Panc1 (cell line): ENCODE data around the gene KNDC1. TPM values are rescaled to one million over a fixed set of nuclear protein-coding genes. Genes with fewer than 3 reads are reported as not detected.

Source experiments
- ATAC-seq: fragments of 200-7000 bp; cut with Tn5 transposase; 2 replicates; pipeline ENCODE4 v1.9.1; 2020; ENCODE audit warnings: mild to moderate bottlenecking, moderate library complexity
- BruUV-seq: library from RNA; stranded (reverse); fragments of 400-500 nt; replicated peaks from 2 replicates; lab custom pipeline; 2021; lab: Mats Ljungman, UMichigan
- CTCF ChIA-PET: fragments of 300-600 bp; sonication (Branson Sonifier 250); formaldehyde crosslinking; loops from one replicate; lab custom pipeline; 2022; ENCODE audit warnings: antibody characterized with exemption; lab: Charles Lee
- POLR2A ChIA-PET: fragments of 300-600 bp; sonication (Branson Sonifier 250); formaldehyde crosslinking; loops from one replicate; lab custom pipeline; 2022; ENCODE audit warnings: antibody characterized with exemption; lab: Charles Lee
- DNase-seq: peaks from one replicate; pipeline ENCODE4 v3.0.0-alpha.2; 2010; ENCODE audit warnings: low read depth, low spot score
- H3K27ac ChIP-seq: 2 replicates; pipeline ENCODE4 v1.5.1; 2011; ENCODE audit warnings: mild to moderate bottlenecking, low read length, inconsistent platforms
- H3K27me3 ChIP-seq: fragments of 200-500 bp; sonication (Bioruptor generic); 2 replicates; pipeline ENCODE4 v1.6.0; 2014; ENCODE audit warnings: low read length, inconsistent platforms; ENCODE audit not compliant: control insufficient read depth, insufficient read depth
- H3K36me3 ChIP-seq: fragments of 200-500 bp; sonication (Bioruptor generic); 2 replicates; pipeline ENCODE4 v1.5.1; 2014; ENCODE audit warnings: inconsistent platforms, mild to moderate bottlenecking, low read length, moderate library complexity; ENCODE audit not compliant: control insufficient read depth, insufficient read depth
- H3K4me1 ChIP-seq: 2 replicates; pipeline ENCODE4 v1.5.1; 2011; ENCODE audit warnings: inconsistent platforms, mild to moderate bottlenecking, low read length, moderate library complexity; ENCODE audit not compliant: control insufficient read depth, insufficient read depth
- H3K4me3 ChIP-seq, 2 experiments: 2 replicates each; pipeline ENCODE4 v1.5.1; 2011 to 2012; ENCODE audit warnings: low read depth in 2 of 2, low read length in 2 of 2, mild to moderate bottlenecking in 2 of 2, inconsistent platforms in 1 of 2, moderate library complexity in 1 of 2
- H3K9me3 ChIP-seq: fragments of 200-500 bp; sonication (Bioruptor generic); 2 replicates; pipeline ENCODE4 v1.5.1; 2014; ENCODE audit warnings: low read depth, mild to moderate bottlenecking, inconsistent platforms, low read length, moderate library complexity; ENCODE audit not compliant: control insufficient read depth, insufficient read depth
- POLR2AphosphoS5 ChIP-seq: IDR thresholded peaks from 2 replicates; pipeline ENCODE4 v1.6.1; 2012; ENCODE audit warnings: mild to moderate bottlenecking, low read depth, low read length, moderate library complexity
- SIN3A ChIP-seq: IDR thresholded peaks from 2 replicates; pipeline ENCODE4 v1.6.1; 2012; ENCODE audit warnings: low read depth, mild to moderate bottlenecking, low read length, moderate library complexity, borderline replicate concordance; ENCODE audit not compliant: insufficient read depth
- TCF7L2 ChIP-seq: IDR thresholded peaks from 2 replicates; pipeline ENCODE4 v1.6.1; 2011; ENCODE audit warnings: mild to moderate bottlenecking, low read depth, low read length, inconsistent platforms
- in situ Hi-C: cut with HindIII; loops from 2 replicates; pipeline ENCODE4 v1.10.0; 2016; ENCODE audit warnings: low sequenced_read_pairs, low pct_unique_long_range_greater_than_20kb
- intact Hi-C: fragments of 100-400 bp; cut with micrococcal nuclease; formaldehyde crosslinking; loops from one replicate; pipeline ENCODE4 v1.10.0; 2022; ENCODE audit not compliant: unreplicated experiment
- total RNA-seq: library from RNA; stranded (reverse); gene quantifications from one replicate; pipeline ENCODE4 v1.2.1, GENCODE V29; 2021; ENCODE audit not compliant: unreplicated experiment
- TF ChIP-seq, protein P1 (sequence below): fragments of 450-650 bp; IDR thresholded peaks from 2 replicates; pipeline ENCODE4 v1.5.1; 2017; ENCODE audit warnings: mild to moderate bottlenecking
- TF ChIP-seq, protein P2 (sequence below), 2 experiments: IDR thresholded peaks; 2 replicates each; pipeline ENCODE4 v1.6.1; 2011 to 2012; ENCODE audit warnings: low read depth in 2 of 2, control low read depth in 1 of 2, low read length in 1 of 2, mild to moderate bottlenecking in 1 of 2, moderate library complexity in 1 of 2; ENCODE audit not compliant: insufficient read depth in 1 of 2

The KNDC1 gene
- total RNA-seq, 1 experiment from 2014 or later, result 2.6 TPM

GRCh38 chr10:133154411-133154810 lies 5.6 kb upstream of the KNDC1 start:
- peaks cover 3% of the 10 kb centered on the region for H3K4me1 ChIP-seq
- in situ Hi-C loops, result no loop called here
- no peaks in the 10 kb centered on the region for H3K36me3 ChIP-seq
- TF ChIP-seq, protein P1, sequence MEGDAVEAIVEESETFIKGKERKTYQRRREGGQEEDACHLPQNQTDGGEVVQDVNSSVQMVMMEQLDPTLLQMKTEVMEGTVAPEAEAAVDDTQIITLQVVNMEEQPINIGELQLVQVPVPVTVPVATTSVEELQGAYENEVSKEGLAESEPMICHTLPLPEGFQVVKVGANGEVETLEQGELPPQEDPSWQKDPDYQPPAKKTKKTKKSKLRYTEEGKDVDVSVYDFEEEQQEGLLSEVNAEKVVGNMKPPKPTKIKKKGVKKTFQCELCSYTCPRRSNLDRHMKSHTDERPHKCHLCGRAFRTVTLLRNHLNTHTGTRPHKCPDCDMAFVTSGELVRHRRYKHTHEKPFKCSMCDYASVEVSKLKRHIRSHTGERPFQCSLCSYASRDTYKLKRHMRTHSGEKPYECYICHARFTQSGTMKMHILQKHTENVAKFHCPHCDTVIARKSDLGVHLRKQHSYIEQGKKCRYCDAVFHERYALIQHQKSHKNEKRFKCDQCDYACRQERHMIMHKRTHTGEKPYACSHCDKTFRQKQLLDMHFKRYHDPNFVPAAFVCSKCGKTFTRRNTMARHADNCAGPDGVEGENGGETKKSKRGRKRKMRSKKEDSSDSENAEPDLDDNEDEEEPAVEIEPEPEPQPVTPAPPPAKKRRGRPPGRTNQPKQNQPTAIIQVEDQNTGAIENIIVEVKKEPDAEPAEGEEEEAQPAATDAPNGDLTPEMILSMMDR, result no peak
- TF ChIP-seq POLR2AphosphoS5, result no peak
- no peak for TF ChIP-seq TCF7L2
- TF ChIP-seq, protein P2, sequence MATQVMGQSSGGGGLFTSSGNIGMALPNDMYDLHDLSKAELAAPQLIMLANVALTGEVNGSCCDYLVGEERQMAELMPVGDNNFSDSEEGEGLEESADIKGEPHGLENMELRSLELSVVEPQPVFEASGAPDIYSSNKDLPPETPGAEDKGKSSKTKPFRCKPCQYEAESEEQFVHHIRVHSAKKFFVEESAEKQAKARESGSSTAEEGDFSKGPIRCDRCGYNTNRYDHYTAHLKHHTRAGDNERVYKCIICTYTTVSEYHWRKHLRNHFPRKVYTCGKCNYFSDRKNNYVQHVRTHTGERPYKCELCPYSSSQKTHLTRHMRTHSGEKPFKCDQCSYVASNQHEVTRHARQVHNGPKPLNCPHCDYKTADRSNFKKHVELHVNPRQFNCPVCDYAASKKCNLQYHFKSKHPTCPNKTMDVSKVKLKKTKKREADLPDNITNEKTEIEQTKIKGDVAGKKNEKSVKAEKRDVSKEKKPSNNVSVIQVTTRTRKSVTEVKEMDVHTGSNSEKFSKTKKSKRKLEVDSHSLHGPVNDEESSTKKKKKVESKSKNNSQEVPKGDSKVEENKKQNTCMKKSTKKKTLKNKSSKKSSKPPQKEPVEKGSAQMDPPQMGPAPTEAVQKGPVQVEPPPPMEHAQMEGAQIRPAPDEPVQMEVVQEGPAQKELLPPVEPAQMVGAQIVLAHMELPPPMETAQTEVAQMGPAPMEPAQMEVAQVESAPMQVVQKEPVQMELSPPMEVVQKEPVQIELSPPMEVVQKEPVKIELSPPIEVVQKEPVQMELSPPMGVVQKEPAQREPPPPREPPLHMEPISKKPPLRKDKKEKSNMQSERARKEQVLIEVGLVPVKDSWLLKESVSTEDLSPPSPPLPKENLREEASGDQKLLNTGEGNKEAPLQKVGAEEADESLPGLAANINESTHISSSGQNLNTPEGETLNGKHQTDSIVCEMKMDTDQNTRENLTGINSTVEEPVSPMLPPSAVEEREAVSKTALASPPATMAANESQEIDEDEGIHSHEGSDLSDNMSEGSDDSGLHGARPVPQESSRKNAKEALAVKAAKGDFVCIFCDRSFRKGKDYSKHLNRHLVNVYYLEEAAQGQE (IDR thresholded peaks at IDR 0.05; ENCODE audit: insufficient read depth in 1 of 2, low read depth in 2 of 2, low read length in 1 of 2), result no peak
- no peak for TF ChIP-seq SIN3A
- H3K9me3 ChIP-seq, result no peaks in the 10 kb centered on the region
- intact Hi-C loops, result no loop called here
- ChIA-PET CTCF (interaction anchor here (0.7 kb wide), 1 partner anchor 350 kb away, joined by 3 read pairs; no protein-coding TSS in a partner anchor), POLR2A (no interaction called here)
- DNase-seq (no peak), ATAC-seq (no peak)
- H3K27ac ChIP-seq, result no peak overlapping the region
- peaks cover 11% of the 10 kb centered on the region; the same call in 1 of the 2 replicates for H3K27me3 ChIP-seq
- BruUV-seq, result no TSS peak
- no peak overlapping the region for H3K4me3 ChIP-seq

DNA sequence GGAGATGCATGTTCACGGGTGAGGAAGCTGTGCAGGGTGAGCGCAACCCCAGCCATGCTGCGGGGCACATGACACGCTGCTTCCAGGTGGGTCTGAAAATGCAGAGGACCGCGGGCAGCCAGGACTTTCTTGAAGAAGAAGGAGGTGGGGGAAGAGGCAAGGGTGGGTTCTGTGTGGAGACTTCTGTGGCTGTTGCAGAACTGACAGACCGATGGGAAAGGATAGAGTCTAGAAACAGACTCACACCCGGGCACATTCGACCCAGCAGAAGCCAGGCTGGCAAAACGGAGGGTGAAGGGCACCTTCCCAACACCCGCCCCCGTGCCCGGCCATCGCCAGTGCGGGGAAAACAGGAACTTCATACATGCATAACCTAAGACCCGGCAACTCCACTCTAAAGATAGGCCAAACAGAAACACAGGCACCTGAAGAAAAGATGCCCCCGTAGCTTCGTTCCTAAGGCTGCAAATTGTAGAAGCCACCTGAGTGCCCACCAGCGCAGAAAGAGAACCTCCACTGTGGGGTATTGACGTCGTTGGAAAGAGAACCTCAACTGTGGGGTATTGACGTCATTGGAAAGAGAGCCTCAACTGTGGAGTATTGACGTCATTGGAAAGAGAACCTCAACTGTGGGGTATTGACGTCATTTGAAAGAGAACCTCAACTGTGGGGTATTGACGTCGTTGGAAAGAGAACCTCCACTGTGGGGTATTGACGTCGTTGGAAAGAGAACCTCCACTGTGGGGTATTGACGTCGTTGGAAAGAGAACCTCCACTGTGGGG lies 4.8 kb upstream of the KNDC1 start:
- POLR2A ChIA-PET, result no interaction called here
- BruUV-seq, result no TSS peak
- ATAC-seq (no peak), DNase-seq (no peak)
- in situ Hi-C loops, result no loop called here
- Histone ChIP-seq H3K9me3 (no peaks in the 10 kb centered on the region), H3K36me3 (no peaks in the 10 kb centered on the region), H3K4me3 (no peak overlapping the region), H3K27me3 (peaks cover 11% of the 10 kb centered on the region; the same call in 1 of the 2 replicates), H3K4me1 (peaks cover 6% of the 10 kb centered on the region), H3K27ac (no peak overlapping the region)
- TF ChIP-seq, protein P2 (IDR thresholded peaks at IDR 0.05; ENCODE audit: insufficient read depth in 1 of 2, low read depth in 2 of 2, low read length in 1 of 2), result no peak
- TF ChIP-seq, protein P1, result no peak
- TF ChIP-seq POLR2AphosphoS5 (no peak), TCF7L2 (no peak), SIN3A (no peak)
- intact Hi-C loops, result no loop called here
- CTCF ChIA-PET, result no interaction called here
